GM23338 (cell line): ENCODE data around the gene MRPL1. TPM values are rescaled to one million over a fixed set of nuclear protein-coding genes. Genes with fewer than 3 reads are reported as not detected.
"Not testable (repeated sequence)": the region's sequence is repeated elsewhere in the genome, so short reads cannot be mapped to it uniquely, and the experiment has no call there.

ENCODE experiments used
- ATAC-seq: fragments of 200-7000 bp; cut with Tn5 transposase; 3 replicates; pipeline ENCODE4 v1.9.1; 2020
- DNase-seq: peaks from one replicate; pipeline ENCODE4 v3.0.0-alpha.2; 2015; ENCODE audit warnings: low spot score
- H2AFZ ChIP-seq: fragments of 200-600 bp; sonication (generic); 2 replicates; pipeline ENCODE4 v1.8.0; 2016; ENCODE audit warnings: antibody characterized with exemption, mild to moderate bottlenecking, moderate library complexity
- H3F3A ChIP-seq: fragments of 200-600 bp; sonication (generic); replicated peaks from 2 replicates; pipeline ENCODE4 v1.8.0; 2017; ENCODE audit warnings: antibody characterized with exemption, mixed run types, low read depth
- H3K27ac ChIP-seq: fragments of 200-600 bp; sonication (generic); 2 replicates; pipeline ENCODE4 v1.6.1; 2016; ENCODE audit warnings: low read depth
- H3K27me3 ChIP-seq: fragments of 200-600 bp; sonication (generic); 2 replicates; pipeline ENCODE4 v1.8.0; 2016; ENCODE audit warnings: mild to moderate bottlenecking, mixed run types, moderate library complexity; ENCODE audit not compliant: insufficient read depth
- H3K36me3 ChIP-seq: fragments of 200-600 bp; sonication (generic); 2 replicates; pipeline ENCODE4 v1.8.0; 2016; ENCODE audit warnings: mild to moderate bottlenecking; ENCODE audit not compliant: insufficient read depth
- H3K4me1 ChIP-seq: fragments of 200-600 bp; sonication (generic); 2 replicates; pipeline ENCODE4 v1.8.0; 2016; ENCODE audit warnings: mild to moderate bottlenecking, moderate library complexity; ENCODE audit not compliant: insufficient read depth
- H3K4me2 ChIP-seq: fragments of 200-600 bp; sonication (generic); 2 replicates; pipeline ENCODE4 v1.7.1; 2017; ENCODE audit warnings: mixed run types
- H3K4me3 ChIP-seq: fragments of 200-600 bp; sonication (generic); 2 replicates; pipeline ENCODE4 v1.6.1; 2016; ENCODE audit warnings: mixed run types
- H3K79me2 ChIP-seq: fragments of 200-600 bp; sonication (generic); replicated peaks from 2 replicates; pipeline ENCODE4 v1.8.0; 2017; ENCODE audit warnings: mild to moderate bottlenecking; ENCODE audit not compliant: insufficient read depth
- H3K9me2 ChIP-seq: fragments of 200-600 bp; sonication (generic); 2 replicates; pipeline ENCODE4 v1.8.0; 2017; ENCODE audit not compliant: insufficient read depth
- H4K20me1 ChIP-seq: fragments of 200-600 bp; sonication (generic); replicated peaks from 2 replicates; pipeline ENCODE4 v1.8.0; 2017; ENCODE audit warnings: mild to moderate bottlenecking; ENCODE audit not compliant: insufficient read depth
- H3K27ac Mint-ChIP-seq: 2 replicates; pipeline ENCODE4 v1.8.0; 2020; ENCODE audit warnings: inconsistent platforms, mild to moderate bottlenecking, moderate library complexity, mixed read lengths
- H3K27me3 Mint-ChIP-seq: 3 replicates; pipeline ENCODE4 v1.8.0; 2022; ENCODE audit warnings: low read depth, mild to moderate bottlenecking, moderate library complexity, mixed read lengths, inconsistent platforms; ENCODE audit not compliant: insufficient read depth, poor library complexity
- H3K36me3 Mint-ChIP-seq: 3 replicates; pipeline ENCODE4 v1.8.0; 2021; ENCODE audit warnings: low read depth, mild to moderate bottlenecking, inconsistent platforms, moderate library complexity, mixed read lengths
- H3K4me1 Mint-ChIP-seq: 3 replicates; pipeline ENCODE4 v1.8.0; 2020; ENCODE audit warnings: mild to moderate bottlenecking, inconsistent platforms, mixed read lengths
- H3K4me3 Mint-ChIP-seq: 3 replicates; pipeline ENCODE4 v1.8.0; 2021; ENCODE audit warnings: moderate library complexity, mild to moderate bottlenecking, inconsistent platforms, mixed read lengths
- H3K9me3 Mint-ChIP-seq: 3 replicates; pipeline ENCODE4 v1.8.0; 2020; ENCODE audit warnings: moderate library complexity, mild to moderate bottlenecking, inconsistent platforms, mixed read lengths
- CREB1 ChIP-seq: fragments of 250-450 bp; sonication (Bioruptor Pico); IDR thresholded peaks from 2 replicates; pipeline ENCODE4 v1.5.0; 2020; ENCODE audit warnings: low read depth, mild to moderate bottlenecking, moderate library complexity
- EZH2 ChIP-seq: fragments of 200-600 bp; sonication (generic); IDR thresholded peaks from one replicate; pipeline ENCODE4 v1.8.0; 2017; ENCODE audit warnings: antibody characterized with exemption, mild to moderate bottlenecking, low read depth; ENCODE audit not compliant: unreplicated experiment
- EZH2phosphoT487 ChIP-seq: fragments of 200-600 bp; sonication (generic); IDR thresholded peaks from one replicate; pipeline ENCODE4 v1.8.1; 2018; ENCODE audit warnings: antibody characterized with exemption; ENCODE audit not compliant: unreplicated experiment
- JUNB ChIP-seq: IDR thresholded peaks from one replicate; pipeline ENCODE4 v1.6.1; 2016; ENCODE audit warnings: antibody characterized with exemption; ENCODE audit not compliant: unreplicated experiment
- NANOG ChIP-seq: IDR thresholded peaks from 2 replicates; pipeline ENCODE4 v1.6.1; 2016; ENCODE audit warnings: antibody characterized with exemption, borderline replicate concordance
- POLR2AphosphoS5 ChIP-seq: IDR thresholded peaks from 2 replicates; pipeline ENCODE4 v1.6.1; 2016; ENCODE audit warnings: antibody characterized with exemption, low read depth
- ZNF114 ChIP-seq: fragments of 250-450 bp; sonication (Bioruptor Pico); IDR thresholded peaks from 2 replicates; pipeline ENCODE4 v1.5.0; 2020; ENCODE audit warnings: mild to moderate bottlenecking, moderate library complexity
- polyA plus RNA-seq: library from polyadenylated mRNA; unstranded; fragments of >200 nt; fragmentation: Nextera tagmentation; extraction: Ambion mirVana; gene quantifications from 2 replicates; pipeline ENCODE4 v1.2.1, GENCODE V29; 2016
- total RNA-seq: library from RNA; depleted of rRNA; stranded (reverse); fragments of >200 nt; shearing (Covaris generic); gene quantifications from 2 replicates; pipeline ENCODE4 v1.2.3, GENCODE V29; 2014
- TF ChIP-seq, protein P1 (sequence below), 2 experiments: fragments of 200-600 bp in 1 of 2; sonication (generic) in 1 of 2; conservative IDR thresholded peaks; 2 replicates each; pipeline versions ENCODE4 v1.5.1 to v1.6.1; 2016 to 2017; ENCODE audit warnings: antibody characterized with exemption in 2 of 2, low read depth in 2 of 2, mild to moderate bottlenecking in 2 of 2, moderate library complexity in 1 of 2
- TF ChIP-seq, protein P2 (sequence below): IDR thresholded peaks from one replicate; pipeline ENCODE4 v1.6.1; 2018; ENCODE audit warnings: antibody characterized with exemption; ENCODE audit not compliant: unreplicated experiment
- TF ChIP-seq, protein P3 (sequence below): IDR thresholded peaks from 2 replicates; pipeline ENCODE4 v1.6.1; 2016; ENCODE audit warnings: antibody characterized with exemption

MRPL1 gene
- total and polyA plus RNA-seq, 2 experiments from 2014 or later = 29.2 to 46.5 TPM

DNA sequence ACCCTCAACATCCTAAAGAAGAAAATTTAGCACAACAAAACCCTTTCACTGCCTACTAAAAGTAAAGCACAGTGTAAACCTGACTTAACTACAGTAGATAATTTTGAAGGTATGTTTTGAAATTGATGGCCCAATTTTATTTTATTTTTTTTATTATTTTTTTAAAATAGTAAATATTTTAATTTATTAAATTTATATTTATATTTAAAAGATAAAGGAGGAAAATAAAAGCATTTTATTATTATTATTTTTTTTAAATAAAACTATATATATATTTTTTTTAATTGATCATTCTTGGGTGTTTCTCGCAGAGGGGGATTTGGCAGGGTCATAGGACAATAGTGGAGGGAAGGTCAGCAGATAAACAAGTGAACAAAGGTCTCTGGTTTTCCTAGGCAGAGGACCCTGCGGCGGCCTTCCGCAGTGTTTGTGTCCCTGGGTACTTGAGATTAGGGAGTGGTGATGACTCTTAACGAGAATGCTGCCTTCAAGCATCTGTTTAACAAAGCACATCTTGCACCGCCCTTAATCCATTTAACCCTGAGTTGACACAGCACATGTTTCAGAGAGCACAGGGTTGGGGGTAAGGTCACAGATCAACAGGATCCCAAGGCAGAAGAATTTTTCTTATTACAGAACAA, 120.4 kb downstream of the MRPL1 start:
- not testable (repeated sequence) for H3K27ac ChIP-seq, H3K4me2 ChIP-seq, H3F3A ChIP-seq, DNase-seq, H3K27me3 ChIP-seq, H3K4me1 ChIP-seq, H3K9me2 ChIP-seq, H3K27me3 Mint-ChIP-seq, H3K79me2 ChIP-seq, ATAC-seq, H3K36me3 ChIP-seq, H3K4me3 Mint-ChIP-seq, H3K4me3 ChIP-seq, H2AFZ ChIP-seq, H4K20me1 ChIP-seq, H3K27ac Mint-ChIP-seq, H3K4me1 Mint-ChIP-seq
- H3K9me3 Mint-ChIP-seq = peaks cover 21% of the 10 kb centered on the region
- H3K36me3 Mint-ChIP-seq = peaks cover 11% of the 10 kb centered on the region

DNA sequence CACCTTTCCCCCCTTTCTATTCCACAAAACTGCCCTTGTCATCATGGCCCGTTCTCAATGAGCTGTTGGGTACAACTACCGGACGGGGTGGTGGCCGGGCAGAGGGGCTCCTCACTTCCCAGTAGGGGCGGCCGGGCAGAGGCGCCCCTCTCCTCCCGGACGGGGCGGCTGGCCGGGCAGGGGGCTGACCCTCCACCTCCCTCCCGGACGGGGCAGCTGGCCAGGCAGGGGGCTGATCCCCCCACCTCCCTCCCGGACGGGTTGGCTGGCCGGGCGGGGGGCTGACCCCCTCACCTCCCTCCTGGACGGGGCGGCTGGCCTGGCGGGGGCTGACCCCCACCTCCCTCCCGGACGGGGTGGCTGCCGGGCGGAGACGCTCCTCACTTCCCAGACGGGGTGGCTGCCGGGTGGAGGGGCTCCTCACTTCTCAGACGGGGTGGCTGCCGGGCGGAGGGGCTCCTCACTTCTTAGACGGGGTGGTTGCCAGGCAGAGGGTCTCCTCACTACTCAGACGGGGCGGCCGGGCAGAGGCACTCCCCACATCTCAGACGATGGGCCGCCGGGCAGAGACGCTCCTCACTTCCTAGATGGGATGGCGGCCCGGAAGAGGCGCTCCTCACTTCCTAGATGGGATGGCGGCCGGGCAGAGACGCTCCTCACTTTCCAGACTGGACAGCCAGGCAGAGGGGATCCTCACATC, 121.1 kb downstream of the MRPL1 start:
- not testable (repeated sequence) for H3K27ac ChIP-seq, DNase-seq, H3K4me3 Mint-ChIP-seq, ATAC-seq, H3K27me3 Mint-ChIP-seq, H2AFZ ChIP-seq, H3K4me3 ChIP-seq, H3K27ac Mint-ChIP-seq, H3K4me2 ChIP-seq, H4K20me1 ChIP-seq, H3K4me1 ChIP-seq, H3K36me3 ChIP-seq, H3K4me1 Mint-ChIP-seq, H3F3A ChIP-seq, H3K79me2 ChIP-seq, H3K27me3 ChIP-seq
- H3K36me3 Mint-ChIP-seq = peaks cover 11% of the 10 kb centered on the region
- peaks cover 21% of the 10 kb centered on the region for H3K9me3 Mint-ChIP-seq
- peaks cover 10% of the 10 kb centered on the region; the same call in 1 of the 2 replicates for H3K9me2 ChIP-seq

DNA sequence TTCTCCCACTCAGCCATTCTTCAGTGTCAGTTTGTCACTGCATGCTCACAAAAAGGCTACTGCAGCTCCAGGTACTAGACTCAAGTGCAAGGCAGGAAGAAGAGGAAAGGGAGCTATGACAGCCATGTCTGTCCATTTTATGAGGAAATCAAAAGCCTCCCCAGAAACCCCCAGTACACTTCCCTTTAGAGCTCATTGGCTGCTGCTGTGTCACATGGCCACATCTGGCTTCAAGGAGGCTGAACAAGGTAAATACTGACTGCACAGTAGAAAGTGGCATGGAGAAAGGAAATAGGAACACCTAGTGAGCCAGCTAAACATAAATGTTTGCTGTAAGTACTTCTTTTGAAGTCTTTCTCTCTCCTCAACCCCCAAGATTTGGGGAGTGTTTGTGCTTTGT, 127.3 kb downstream of the MRPL1 start:
- Histone ChIP-seq H3K9me2 (peaks cover 17% of the 10 kb centered on the region), H3K27ac (no peak overlapping the region), H3K4me3 (no peak overlapping the region), H2AFZ (no peak overlapping the region; the same call in 1 of the 2 replicates), H3F3A (no peaks in the 10 kb centered on the region), H3K27me3 (no peaks in the 10 kb centered on the region), H3K36me3 (no peaks in the 10 kb centered on the region), H3K4me1 (peaks cover 18% of the 10 kb centered on the region), H3K79me2 (no peaks in the 10 kb centered on the region), H3K4me2 (no peak overlapping the region), H4K20me1 (no peaks in the 10 kb centered on the region)
- Mint-ChIP-seq H3K4me3 (no peak overlapping the region), H3K27ac (no peak overlapping the region), H3K27me3 (no peaks in the 10 kb centered on the region), H3K36me3 (peaks cover 3% of the 10 kb centered on the region; the same call in 2 of the 3 replicates), H3K9me3 (peaks cover 3% of the 10 kb centered on the region), H3K4me1 (peaks cover 35% of the 10 kb centered on the region)
- no peak for TF ChIP-seq ZNF114 (CRISPR knock-in tag)
- no peak for TF ChIP-seq CREB1 (CRISPR knock-in tag)
- TF ChIP-seq NANOG = no peak
- TF ChIP-seq, protein P1, sequence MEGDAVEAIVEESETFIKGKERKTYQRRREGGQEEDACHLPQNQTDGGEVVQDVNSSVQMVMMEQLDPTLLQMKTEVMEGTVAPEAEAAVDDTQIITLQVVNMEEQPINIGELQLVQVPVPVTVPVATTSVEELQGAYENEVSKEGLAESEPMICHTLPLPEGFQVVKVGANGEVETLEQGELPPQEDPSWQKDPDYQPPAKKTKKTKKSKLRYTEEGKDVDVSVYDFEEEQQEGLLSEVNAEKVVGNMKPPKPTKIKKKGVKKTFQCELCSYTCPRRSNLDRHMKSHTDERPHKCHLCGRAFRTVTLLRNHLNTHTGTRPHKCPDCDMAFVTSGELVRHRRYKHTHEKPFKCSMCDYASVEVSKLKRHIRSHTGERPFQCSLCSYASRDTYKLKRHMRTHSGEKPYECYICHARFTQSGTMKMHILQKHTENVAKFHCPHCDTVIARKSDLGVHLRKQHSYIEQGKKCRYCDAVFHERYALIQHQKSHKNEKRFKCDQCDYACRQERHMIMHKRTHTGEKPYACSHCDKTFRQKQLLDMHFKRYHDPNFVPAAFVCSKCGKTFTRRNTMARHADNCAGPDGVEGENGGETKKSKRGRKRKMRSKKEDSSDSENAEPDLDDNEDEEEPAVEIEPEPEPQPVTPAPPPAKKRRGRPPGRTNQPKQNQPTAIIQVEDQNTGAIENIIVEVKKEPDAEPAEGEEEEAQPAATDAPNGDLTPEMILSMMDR (conservative IDR thresholded peaks at IDR 0.05; ENCODE audit: low read depth in 2 of 2) = no peak
- TF ChIP-seq EZH2 = no peak
- no peak for TF ChIP-seq POLR2AphosphoS5
- TF ChIP-seq, protein P2, sequence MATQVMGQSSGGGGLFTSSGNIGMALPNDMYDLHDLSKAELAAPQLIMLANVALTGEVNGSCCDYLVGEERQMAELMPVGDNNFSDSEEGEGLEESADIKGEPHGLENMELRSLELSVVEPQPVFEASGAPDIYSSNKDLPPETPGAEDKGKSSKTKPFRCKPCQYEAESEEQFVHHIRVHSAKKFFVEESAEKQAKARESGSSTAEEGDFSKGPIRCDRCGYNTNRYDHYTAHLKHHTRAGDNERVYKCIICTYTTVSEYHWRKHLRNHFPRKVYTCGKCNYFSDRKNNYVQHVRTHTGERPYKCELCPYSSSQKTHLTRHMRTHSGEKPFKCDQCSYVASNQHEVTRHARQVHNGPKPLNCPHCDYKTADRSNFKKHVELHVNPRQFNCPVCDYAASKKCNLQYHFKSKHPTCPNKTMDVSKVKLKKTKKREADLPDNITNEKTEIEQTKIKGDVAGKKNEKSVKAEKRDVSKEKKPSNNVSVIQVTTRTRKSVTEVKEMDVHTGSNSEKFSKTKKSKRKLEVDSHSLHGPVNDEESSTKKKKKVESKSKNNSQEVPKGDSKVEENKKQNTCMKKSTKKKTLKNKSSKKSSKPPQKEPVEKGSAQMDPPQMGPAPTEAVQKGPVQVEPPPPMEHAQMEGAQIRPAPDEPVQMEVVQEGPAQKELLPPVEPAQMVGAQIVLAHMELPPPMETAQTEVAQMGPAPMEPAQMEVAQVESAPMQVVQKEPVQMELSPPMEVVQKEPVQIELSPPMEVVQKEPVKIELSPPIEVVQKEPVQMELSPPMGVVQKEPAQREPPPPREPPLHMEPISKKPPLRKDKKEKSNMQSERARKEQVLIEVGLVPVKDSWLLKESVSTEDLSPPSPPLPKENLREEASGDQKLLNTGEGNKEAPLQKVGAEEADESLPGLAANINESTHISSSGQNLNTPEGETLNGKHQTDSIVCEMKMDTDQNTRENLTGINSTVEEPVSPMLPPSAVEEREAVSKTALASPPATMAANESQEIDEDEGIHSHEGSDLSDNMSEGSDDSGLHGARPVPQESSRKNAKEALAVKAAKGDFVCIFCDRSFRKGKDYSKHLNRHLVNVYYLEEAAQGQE = no peak
- no peak for TF ChIP-seq EZH2phosphoT487
- no peak for TF ChIP-seq JUNB
- TF ChIP-seq, protein P3, sequence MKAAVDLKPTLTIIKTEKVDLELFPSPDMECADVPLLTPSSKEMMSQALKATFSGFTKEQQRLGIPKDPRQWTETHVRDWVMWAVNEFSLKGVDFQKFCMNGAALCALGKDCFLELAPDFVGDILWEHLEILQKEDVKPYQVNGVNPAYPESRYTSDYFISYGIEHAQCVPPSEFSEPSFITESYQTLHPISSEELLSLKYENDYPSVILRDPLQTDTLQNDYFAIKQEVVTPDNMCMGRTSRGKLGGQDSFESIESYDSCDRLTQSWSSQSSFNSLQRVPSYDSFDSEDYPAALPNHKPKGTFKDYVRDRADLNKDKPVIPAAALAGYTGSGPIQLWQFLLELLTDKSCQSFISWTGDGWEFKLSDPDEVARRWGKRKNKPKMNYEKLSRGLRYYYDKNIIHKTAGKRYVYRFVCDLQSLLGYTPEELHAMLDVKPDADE = no peak
- no peak for DNase-seq
- ATAC-seq = no peak
